HG03159 (cell line): ENCODE results near the gene IQGAP1.
"Not testable (repeated sequence)": the region's sequence is repeated elsewhere in the genome, so short reads cannot be mapped to it uniquely, and the experiment has no call there.

Experiments
- ATAC-seq: cut with Tn5 transposase; IDR thresholded peaks from one replicate; pipeline ENCODE4 v1.9.1; 2021; ENCODE audit warnings: mild to moderate bottlenecking, moderate library complexity; ENCODE audit not compliant: unreplicated experiment

The IQGAP1 gene

GRCh38 chr15:90387534-90388461, at the start of gene IQGAP1:
Gene IQGAP1 (plus strand): TSS chr15:90388242. CDS start chr15:90388342, 100 bp downstream.
- peak; percentile 95 for ATAC-seq

GRCh38 chr15:90338532-90338931, 49.5 kb upstream of the IQGAP1 start:
- ATAC-seq = no peak

DNA sequence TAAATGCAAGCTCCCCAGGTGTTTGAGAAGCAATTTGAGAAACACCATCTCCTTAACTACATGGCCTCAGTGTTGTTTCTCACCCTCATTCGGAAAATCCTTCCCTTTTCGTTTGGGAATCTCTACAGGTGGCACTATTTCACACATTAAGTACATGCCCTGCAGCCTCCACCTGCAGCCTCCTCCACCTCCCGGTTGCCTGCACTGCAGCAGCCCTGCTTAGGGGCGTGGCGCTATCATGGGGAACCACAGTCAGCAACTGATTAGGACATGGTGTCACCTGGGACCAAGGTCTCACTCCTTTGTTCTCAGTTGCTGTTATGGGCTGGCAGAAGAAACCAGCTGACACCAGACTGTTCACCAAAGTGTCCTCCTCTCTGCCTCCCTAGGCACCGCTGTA, 47.7 kb upstream of the IQGAP1 start:
- ATAC-seq = no peak

- ATAC-seq = no peak
Measured at GRCh38 chr15:90343302-90343790, 44.7 kb upstream of the IQGAP1 start.

- no peak for ATAC-seq
Measured at GRCh38 chr15:90344662-90345061, 43.4 kb upstream of the IQGAP1 start.

GRCh38 chr15:90345857-90346256, 42.2 kb upstream of the IQGAP1 start:
- no peak for ATAC-seq

DNA sequence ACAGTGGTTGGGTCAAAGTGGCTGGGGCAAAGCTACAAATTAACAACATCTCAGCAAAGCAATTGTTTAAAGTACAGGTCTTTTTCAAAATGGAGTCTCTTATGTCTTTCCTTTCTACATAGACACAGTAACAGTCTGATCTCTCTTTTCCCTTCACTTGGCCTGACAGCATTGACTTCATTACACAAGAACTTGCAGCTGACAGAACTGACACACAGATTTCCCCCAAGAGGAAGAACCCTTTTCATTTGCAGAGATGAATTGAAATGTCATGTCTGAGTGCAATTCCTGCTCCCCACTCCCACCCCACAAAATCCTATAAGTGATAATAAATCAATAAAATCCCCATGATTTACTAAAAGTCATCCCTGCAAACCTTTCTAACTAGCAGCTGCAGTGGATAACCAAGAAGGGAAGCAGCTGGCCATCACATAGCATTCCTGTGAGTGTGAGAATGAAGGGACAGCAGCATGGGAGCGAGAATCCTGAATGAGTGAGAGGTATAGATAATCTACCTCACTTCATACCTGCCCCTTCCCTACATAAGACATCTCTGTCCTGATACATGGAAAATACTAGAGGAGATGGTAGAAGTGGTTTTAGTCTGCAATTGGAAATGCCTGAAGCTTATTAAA, 40.5 kb upstream of the IQGAP1 start:
- ATAC-seq = not testable (repeated sequence)

DNA sequence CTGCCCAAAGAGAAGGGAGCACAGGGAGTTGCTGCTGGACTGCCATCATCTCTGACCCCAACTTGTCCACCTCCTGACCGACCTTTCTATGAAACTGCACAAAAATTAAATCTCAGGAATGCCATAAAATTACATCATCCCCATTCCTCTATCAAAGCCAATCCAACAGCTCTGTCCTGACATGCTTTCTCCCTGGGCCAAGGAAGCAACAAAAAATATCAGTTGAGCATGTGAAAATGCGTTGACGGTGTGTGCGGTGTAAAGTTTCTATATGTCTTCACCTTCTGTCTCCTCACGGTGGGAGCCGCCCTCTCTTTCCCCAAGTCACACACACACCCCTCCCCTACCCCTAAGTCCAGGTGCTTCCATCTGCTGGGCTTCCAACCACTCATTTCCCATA, 39.6 kb upstream of the IQGAP1 start:
- no peak for ATAC-seq

- ATAC-seq = no peak
Measured at GRCh38 chr15:90349072-90349471, 39.0 kb upstream of the IQGAP1 start.

DNA sequence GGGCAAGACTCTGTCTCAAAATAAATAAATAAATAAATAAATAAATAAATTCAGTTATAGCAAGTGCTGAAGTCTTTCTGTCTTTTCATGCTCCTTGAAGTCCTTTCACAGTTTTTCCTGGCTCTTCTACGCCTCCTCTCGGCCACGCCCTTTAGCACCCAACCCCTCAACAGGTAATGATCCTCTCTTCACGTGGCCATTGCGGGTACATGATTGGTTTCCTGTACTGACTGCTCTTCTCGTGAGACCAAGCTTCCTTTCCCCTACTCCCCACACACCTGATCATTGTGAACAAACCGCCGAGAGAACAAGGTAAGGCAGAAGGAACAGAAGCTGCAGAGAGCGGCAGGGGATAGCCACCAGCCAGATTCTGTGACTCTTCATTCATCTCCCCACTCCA, 38.2 kb upstream of the IQGAP1 start:
- no peak for ATAC-seq

GRCh38 chr15:90351479-90352106, 36.4 kb upstream of the IQGAP1 start:
- peak; percentile 8 for ATAC-seq

DNA sequence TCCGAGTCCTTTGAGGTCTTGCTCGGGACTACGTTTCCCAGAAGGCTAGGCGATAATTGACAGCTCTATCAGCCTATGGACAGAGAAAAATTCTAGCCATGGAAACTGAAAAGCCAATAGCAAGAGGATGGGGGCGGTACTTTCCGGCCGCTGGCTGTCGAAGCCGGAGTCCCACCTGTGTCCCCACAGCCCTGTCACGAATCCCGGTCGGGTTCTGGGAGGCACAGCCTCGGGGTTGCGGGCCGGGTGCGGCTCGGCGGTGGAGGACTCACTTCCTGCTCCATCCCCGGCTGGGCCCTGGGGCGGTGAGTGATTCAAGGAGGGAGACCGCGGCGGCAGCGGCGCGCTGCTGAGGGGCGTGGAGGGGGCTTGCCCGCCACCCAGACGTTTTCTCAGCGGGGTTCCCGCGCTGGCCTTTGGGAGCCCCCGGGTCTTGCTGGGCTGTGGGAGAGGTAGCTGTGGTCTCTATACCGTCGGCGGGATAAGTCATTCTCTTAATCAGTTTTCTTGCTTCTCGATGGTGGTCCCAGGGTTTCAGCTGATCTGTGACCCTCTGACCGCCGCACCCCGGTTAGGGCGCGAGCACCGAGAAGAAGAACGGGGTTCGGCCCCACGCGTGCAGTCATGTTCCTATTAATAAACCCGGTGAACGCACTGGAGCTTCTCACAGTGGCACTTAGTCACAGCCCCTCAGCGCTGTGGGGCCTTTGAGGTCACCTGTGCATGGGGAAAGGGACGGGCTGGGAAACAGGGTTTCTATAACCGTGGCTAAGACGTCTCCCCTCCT, 35.7 kb upstream of the IQGAP1 start, which contains the start of gene ZNF774:
Gene ZNF774 (plus strand): TSS at position 178 of the 787 bp plus-strand sequence. CDS start 2,377 bp downstream, outside the sequence.
- peak; percentile 98 for ATAC-seq

- no peak for ATAC-seq
Measured at GRCh38 chr15:90354986-90355385, 33.1 kb upstream of the IQGAP1 start.

- ATAC-seq = no peak
Measured at GRCh38 chr15:90358124-90359033, 29.7 kb upstream of the IQGAP1 start.

GRCh38 chr15:90360746-90361145, 27.3 kb upstream of the IQGAP1 start:
- ATAC-seq = no peak

GRCh38 chr15:90362936-90363212, 25.2 kb upstream of the IQGAP1 start:
- no peak for ATAC-seq

GRCh38 chr15:90364251-90364650, 23.8 kb upstream of the IQGAP1 start:
- no peak for ATAC-seq

DNA sequence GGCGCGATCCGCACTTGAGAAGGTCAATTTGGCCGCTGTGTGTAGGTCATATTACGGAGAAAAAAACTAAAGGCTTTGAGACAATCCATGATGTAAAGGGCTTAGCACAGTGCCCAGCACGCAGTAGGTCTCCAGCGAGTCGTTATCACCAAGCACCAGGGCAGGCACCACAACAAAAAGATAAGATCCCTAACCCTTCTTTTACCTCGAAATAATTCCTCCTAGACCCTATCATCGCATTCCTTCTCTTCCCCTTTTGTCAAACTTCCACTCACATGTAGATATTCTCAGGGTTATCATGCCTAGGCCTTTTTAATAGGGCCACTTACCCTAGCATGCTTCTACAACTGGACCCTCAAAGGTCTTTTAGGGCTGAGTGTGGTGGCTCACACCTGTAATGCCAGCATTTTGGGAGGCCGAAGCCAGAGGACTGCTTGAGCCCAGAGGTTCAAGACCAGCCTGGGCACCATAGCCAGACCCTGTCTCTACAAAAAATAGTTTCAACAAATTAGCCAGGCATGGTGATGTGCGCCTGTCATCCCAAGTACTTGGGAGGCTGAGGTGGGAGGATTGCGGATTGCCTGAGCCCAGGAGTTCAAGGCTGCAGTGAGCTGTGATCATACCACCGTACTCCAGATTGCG, 22.5 kb upstream of the IQGAP1 start:
- ATAC-seq = no peak

DNA sequence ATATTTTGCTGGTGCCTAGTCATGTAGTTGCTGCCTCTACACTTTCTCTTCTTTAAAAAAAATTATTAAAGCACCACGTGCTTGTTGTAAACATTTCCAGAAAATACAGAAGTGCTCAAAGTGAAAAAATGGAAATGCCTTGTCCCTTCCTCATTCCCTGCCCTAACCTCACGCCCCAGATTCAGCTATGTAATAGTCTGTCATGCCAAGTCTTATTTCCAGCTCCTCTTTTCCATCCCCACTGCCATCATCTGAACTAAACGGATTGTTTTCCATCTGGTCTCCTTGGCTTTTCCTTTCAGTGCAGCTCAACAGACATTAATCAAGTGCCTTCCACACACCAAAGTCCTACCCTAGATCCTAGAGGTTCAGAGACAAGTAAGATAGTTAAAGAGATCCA, 20.5 kb upstream of the IQGAP1 start:
- no peak for ATAC-seq
